ENCODE results near the gene RFX4. TPM values are rescaled to one million over a fixed set of nuclear protein-coding genes. Genes with fewer than 3 reads are reported as not detected.

Gene RFX4
- total and polyA plus RNA-seq, 10 of the 15 experiments (the other 5 are each of a cell fraction or from before 2014, with no cell fraction given): 0.02 to 0.23 TPM; not detected in 8

GRCh38 chr12:106682594-106683234 is 99.9 kb downstream of the RFX4 start:
- ChIA-PET RAD21 (ENCODE audit: unreplicated experiment) (no interaction called here), CTCF (interaction anchor here (0.7 to 3.1 kb wide), 3 partner anchors 158 to 236 kb away, joined by 3 to 12 read pairs (median 8); no protein-coding TSS in a partner anchor), SMC1A (ENCODE audit: uncharacterized antibody, unreplicated experiment) (interaction anchor here (0.9 kb wide), 1 partner anchor 28 kb away, joined by 3 read pairs; no protein-coding TSS in a partner anchor), POLR2A (interaction anchor here (0.7 kb wide), 1 partner anchor 942 kb away, joined by 9 read pairs; no protein-coding TSS in a partner anchor)
- FAIRE-seq (no peak), ATAC-seq (peak; percentile 78), DNase-seq (ENCODE audit: low read depth, low spot score) (no peak)
- H3K9me3 ChIP-seq (replicated peaks; ENCODE audit: control insufficient read depth, insufficient read depth, low read length): no peaks in the 10 kb centered on the region
- no peaks in the 10 kb centered on the region for H3K36me3 ChIP-seq (ENCODE audit: control insufficient read depth in 2 of 2, insufficient read depth in 2 of 2, low read length in 1 of 2)
- no peaks in the 10 kb centered on the region for H3K79me2 ChIP-seq (ENCODE audit: control insufficient read depth, insufficient read depth, low read length)
- H3K4me2 ChIP-seq (ENCODE audit: control insufficient read depth, insufficient read depth): no peak overlapping the region
- no peaks in the 10 kb centered on the region for H3K4me1 ChIP-seq (ENCODE audit: control insufficient read depth, insufficient read depth, low read length)
- H4K20me1 ChIP-seq (ENCODE audit: control insufficient read depth, insufficient read depth): no peaks in the 10 kb centered on the region
- BruUV-seq (replicated peaks): no TSS peak
- intact Hi-C loops (cut with micrococcal nuclease; ENCODE audit: unreplicated experiment): loop anchor here (5.0 kb wide), 2 partner anchors 160 to 235 kb away; no protein-coding TSS in a partner anchor
- H3K9ac ChIP-seq (ENCODE audit: control insufficient read depth, insufficient read depth, low read length): no peak overlapping the region
- TF ChIP-seq POU2F2 (IDR thresholded peaks at IDR 0.05; ENCODE audit: borderline replicate concordance, low read depth, low read length) (peak; percentile 55; the same call in 1 of the 3 replicates), ZNF217 (IDR thresholded peaks at IDR 0.05) (no peak), MLLT1 (IDR thresholded peaks at IDR 0.05) (no peak), E2F4 (IDR thresholded peaks at IDR 0.05; ENCODE audit: low read depth, low read length) (no peak), SIN3A (IDR thresholded peaks at IDR 0.05; ENCODE audit: low read depth, low read length) (no peak), FOS (IDR thresholded peaks at IDR 0.05; ENCODE audit: borderline replicate concordance, extremely low read depth, insufficient read length) (no peak), RCOR1 (conservative IDR thresholded peaks at IDR 0.05; ENCODE audit: low read depth, low read length) (no peak), HDGF (IDR thresholded peaks at IDR 0.05) (no peak), SMC3 (IDR thresholded peaks at IDR 0.05; ENCODE audit: borderline replicate concordance, low read length) (peak; percentile 26; the same call in 1 of the 2 replicates), PAX5 (IDR thresholded peaks at IDR 0.05; ENCODE audit: borderline replicate concordance, low read depth, low read length) (no peak), RAD21 (IDR thresholded peaks at IDR 0.05; ENCODE audit: insufficient read depth, low read depth, low read length) (peak; percentile 54), SUZ12 (IDR thresholded peaks at IDR 0.05; ENCODE audit: unreplicated experiment) (no peak)
- TF ChIP-seq, protein P1, sequence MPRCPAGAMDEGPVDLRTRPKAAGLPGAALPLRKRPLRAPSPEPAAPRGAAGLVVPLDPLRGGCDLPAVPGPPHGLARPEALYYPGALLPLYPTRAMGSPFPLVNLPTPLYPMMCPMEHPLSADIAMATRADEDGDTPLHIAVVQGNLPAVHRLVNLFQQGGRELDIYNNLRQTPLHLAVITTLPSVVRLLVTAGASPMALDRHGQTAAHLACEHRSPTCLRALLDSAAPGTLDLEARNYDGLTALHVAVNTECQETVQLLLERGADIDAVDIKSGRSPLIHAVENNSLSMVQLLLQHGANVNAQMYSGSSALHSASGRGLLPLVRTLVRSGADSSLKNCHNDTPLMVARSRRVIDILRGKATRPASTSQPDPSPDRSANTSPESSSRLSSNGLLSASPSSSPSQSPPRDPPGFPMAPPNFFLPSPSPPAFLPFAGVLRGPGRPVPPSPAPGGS (IDR thresholded peaks at IDR 0.05; ENCODE audit: borderline replicate concordance, insufficient read depth, low read depth, low read length, poor library complexity, severe bottlenecking): no peak
- TF ChIP-seq, protein P2, sequence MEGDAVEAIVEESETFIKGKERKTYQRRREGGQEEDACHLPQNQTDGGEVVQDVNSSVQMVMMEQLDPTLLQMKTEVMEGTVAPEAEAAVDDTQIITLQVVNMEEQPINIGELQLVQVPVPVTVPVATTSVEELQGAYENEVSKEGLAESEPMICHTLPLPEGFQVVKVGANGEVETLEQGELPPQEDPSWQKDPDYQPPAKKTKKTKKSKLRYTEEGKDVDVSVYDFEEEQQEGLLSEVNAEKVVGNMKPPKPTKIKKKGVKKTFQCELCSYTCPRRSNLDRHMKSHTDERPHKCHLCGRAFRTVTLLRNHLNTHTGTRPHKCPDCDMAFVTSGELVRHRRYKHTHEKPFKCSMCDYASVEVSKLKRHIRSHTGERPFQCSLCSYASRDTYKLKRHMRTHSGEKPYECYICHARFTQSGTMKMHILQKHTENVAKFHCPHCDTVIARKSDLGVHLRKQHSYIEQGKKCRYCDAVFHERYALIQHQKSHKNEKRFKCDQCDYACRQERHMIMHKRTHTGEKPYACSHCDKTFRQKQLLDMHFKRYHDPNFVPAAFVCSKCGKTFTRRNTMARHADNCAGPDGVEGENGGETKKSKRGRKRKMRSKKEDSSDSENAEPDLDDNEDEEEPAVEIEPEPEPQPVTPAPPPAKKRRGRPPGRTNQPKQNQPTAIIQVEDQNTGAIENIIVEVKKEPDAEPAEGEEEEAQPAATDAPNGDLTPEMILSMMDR (IDR thresholded peaks at IDR 0.05 in 2 of 3, conservative IDR thresholded peaks at IDR 0.05 in 1 of 3; ENCODE audit: control insufficient read depth in 2 of 3, extremely low read depth in 1 of 3, insufficient read depth in 1 of 3, low read depth in 3 of 3, low read length in 3 of 3): peak; percentile 14 to 36 (median 24); a peak in 4 of 6 replicates
- in situ Hi-C loops (cut with MboI): no loop called here
- H3K27ac ChIP-seq (ENCODE audit: control insufficient read depth, insufficient read depth): no peak overlapping the region
- H2AFZ ChIP-seq (ENCODE audit: control insufficient read depth, low read depth, low read length): no peak overlapping the region
- no peak overlapping the region for H3K4me3 ChIP-seq
- 22% methylated on average over 4 of the region's 4 CpGs for WGBS (ENCODE audit: insufficient coverage, insufficient replicate concordance, low lambda C conversion rate, missing lambda C conversion rate)
- no peaks in the 10 kb centered on the region for H3K27me3 ChIP-seq (replicated peaks in 1 of 2; ENCODE audit: control insufficient read depth in 2 of 2, insufficient read depth in 2 of 2, low read length in 1 of 2)

Measured in GM12878 (cell line).